Activated CD4-positive, alpha-beta T cell treated with anti-CD3 and anti-CD28 coated beads, Interleukin-2, amount 50 U/mL, for 4 hours (primary cell): ENCODE measurements around the gene CEP128.

Experiments used
- DNase-seq, 2 experiments: peaks; one replicate each; pipeline ENCODE4 v3.0.0-alpha.2; 2020

The CEP128 gene

GRCh38 chr14:80768646-80769045 lies 172.9 kb downstream of the CEP128 start:
- DNase-seq: no peak

DNA sequence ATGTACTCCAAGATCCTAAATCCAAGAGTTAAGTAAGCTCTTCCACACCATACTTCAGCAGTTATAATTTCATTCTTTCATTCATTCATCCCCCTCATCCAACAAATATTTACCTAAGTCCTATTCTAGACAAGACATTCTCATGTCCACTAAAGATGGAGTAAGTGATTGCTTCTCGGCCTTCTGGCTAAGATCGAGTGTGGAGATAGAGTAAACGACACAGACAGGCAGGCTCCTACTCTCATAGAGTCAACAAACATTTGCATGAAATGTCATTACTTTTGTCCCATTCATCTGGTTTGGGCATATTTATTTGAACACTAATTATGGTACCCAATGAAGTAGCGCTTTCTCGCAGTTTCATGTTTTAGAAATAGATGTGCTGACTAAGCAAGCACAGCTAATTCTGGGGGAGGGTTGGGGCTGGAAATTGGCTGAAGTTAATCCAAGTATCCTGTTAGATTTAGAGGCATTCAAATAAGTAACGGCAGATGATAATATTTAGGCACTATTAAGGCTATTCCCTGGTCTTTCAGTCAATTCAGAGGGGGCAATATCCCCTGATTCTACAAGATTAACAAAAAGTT lies 176.5 kb downstream of the CEP128 start:
- no peak for DNase-seq

DNA sequence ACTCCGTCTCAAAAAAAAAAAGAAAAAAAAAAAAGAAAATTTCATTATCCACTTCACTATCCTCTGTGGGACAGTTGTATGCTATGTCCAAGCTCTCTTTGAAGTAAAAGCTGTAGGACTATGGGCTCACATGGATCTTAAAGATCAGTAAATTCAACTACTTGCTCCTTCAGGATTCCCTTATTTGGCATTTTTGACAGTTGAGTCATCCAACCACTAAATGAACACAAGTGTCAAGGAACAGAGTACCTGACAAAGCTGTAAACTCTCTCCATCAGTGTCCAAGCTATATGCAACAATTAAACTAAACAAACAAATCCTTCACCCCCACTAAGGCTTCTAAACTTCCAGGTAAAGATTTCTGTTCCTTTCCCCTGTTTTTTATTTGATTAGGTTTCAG lies 177.0 kb downstream of the CEP128 start:
- DNase-seq: no peak

GRCh38 chr14:80762641-80763228 lies 178.8 kb downstream of the CEP128 start:
- DNase-seq: no peak

- DNase-seq: no peak
Observed at GRCh38 chr14:80754696-80755095, 186.8 kb downstream of the CEP128 start.

- no peak for DNase-seq
Observed at GRCh38 chr14:80751285-80751684, 190.3 kb downstream of the CEP128 start.

GRCh38 chr14:80726211-80726610 lies 215.3 kb downstream of the CEP128 start:
- DNase-seq: no peak

GRCh38 chr14:80718940-80719339 lies 222.6 kb downstream of the CEP128 start:
- DNase-seq: no peak

DNA sequence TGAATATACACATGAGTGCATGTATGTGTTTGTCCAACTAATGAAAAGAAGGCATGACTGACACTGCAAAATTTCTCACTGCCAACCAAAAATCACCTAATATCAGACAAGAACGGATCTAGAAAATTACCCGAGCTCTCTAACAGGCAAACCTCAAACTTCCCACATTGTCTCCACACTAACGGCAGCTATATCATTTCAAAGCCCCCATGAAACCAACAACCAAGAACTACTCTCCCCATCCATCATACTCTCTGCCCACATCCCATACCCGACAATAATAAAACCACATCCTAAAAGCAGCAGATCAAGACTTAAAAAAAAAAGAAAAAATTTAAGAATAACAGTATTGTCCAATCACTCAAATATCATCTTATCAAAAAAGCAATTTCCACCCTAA lies 227.1 kb downstream of the CEP128 start:
- DNase-seq: no peak

- DNase-seq: no peak
Observed at GRCh38 chr14:80713076-80713850, 228.3 kb downstream of the CEP128 start.

GRCh38 chr14:80705241-80705980 lies 236.1 kb downstream of the CEP128 start:
- DNase-seq: no peak

DNA sequence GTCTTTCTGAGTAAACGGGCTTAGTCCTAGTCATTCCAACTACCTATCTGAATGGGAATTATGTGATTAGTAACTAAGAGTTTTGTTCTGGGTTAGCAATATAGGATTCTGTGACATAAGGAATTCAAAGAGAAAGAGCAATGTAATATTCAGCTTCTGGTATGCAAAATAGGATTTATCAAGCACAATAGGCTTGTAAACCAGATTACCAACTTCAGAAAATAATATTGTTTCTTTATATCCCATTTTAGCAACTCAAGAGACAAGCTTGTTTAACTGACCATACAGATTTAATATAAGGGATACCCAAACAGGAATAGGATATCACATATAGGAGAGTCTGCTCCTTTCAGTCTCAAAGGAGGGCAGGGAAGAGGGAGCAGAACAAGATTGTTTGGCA lies 240.9 kb downstream of the CEP128 start:
- no peak for DNase-seq

DNA sequence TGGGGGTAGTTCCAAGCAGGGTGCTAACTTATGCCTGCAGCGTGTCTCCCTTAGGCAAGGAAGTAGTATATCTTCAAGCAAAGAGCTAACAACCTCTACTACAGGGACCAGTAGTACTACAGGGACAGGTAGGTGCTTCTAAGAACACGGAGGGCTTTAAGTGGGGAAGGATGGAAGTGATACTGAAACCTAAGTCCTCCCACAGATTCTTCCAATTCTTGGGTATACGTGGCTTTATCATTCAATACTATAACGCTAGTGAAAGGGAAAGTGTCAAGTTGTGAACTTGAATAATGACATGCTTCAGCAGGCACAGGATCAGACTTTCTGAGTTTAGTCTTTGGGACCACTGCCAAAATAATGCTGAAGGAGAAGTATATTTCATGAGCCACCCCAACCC lies 241.7 kb downstream of the CEP128 start:
- no peak for DNase-seq

GRCh38 chr14:80698974-80699373 lies 242.6 kb downstream of the CEP128 start:
- DNase-seq: no peak

DNA sequence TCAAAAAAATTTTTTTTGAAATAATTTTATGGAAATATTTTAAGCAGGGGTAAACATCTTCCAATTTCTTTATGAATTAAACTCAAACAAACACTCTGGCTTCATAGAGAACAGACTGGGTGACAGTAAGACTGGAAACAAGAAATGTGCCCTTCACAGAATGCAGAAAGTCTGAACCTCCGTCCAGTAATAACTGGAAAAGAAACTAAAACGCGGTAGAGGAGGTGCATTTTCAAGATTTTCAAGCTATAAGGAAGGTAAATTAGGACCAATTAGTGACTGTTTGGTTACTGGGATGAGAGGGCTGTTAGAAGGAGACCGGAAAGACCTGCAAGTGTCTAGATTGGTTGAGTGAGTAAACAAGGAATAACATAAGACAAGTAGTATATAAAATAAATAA lies 245.7 kb downstream of the CEP128 start:
- DNase-seq: no peak

DNA sequence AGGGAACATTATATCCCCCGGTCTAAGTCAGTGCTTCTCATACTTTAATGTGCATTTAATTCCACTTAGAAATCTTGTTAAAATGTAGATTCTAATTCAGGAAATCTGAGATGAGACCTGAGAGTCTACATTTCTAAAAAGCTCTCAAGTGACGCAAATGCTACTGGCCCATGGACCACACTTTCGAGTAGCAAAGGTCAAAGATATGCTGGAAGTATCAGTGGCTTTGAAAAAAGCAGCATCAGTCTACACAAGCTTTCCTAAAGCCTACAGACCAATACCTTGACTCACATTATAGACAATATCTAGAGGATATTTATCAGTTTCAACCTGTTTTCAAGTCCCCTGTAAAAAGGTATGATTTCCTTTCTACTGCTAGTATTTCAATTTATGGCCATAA lies 248.6 kb downstream of the CEP128 start:
- DNase-seq: no peak

- no peak for DNase-seq
Observed at GRCh38 chr14:80681651-80682050, 259.9 kb downstream of the CEP128 start.

- no peak for DNase-seq
Observed at GRCh38 chr14:80679273-80679672, 262.3 kb downstream of the CEP128 start.

DNA sequence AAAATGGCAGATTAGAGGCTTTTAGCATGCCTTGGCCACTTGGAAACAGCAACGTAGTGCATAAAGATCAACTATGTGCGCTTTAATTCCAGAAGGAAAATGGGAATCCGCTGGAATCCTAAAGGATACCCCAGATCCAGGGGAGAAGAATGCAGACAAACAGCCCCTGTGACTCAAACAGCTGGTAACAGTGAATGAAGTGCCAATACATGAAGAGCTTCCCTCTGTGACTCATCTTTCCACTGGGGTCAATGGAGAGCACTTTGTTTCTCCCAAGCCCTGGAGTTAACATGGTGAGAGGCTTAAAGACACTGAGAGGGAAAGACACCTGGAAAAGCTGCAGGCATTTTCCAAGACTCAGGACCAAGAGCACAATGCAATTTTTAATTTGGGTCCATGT lies 263.1 kb downstream of the CEP128 start:
- DNase-seq: no peak

DNA sequence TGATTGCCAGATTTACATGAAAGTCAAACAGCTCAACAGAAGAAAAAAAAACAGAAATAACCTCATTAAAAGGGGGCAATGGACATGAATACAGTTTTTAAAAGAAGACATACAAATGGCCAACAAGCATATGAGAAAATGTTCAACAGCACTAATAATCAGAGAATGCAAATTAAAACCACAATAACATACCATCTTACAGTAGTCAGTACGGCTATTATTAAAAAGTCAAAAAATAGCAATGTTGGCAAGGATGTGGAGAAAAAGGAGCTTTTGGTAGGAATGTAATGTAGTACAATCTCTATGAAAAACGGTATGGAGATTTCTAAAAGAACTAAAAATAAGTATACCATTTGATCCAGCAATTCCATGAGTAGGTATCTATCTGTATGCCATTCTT lies 272.1 kb downstream of the CEP128 start:
- no peak for DNase-seq

- no peak for DNase-seq
Observed at GRCh38 chr14:80664576-80664975, 277.0 kb downstream of the CEP128 start.

DNA sequence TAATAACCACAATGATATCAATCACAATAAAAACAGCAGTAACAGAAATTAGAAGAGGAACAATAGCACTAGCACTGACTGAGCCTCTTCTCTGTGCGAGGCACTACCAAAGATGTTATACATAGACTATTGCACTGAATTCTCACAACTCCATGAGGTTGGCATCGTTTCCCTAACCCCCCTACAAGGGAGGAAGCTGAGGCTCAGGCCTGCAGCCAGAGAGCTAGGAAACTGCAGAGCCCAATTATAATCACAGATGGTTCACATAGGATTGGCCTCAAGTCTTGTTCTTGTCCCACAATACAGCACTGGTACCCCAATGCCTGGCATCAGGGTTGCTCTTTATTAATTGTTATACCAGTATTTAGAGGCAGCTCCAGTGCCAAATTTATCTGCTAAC lies 278.0 kb downstream of the CEP128 start:
- no peak for DNase-seq

DNA sequence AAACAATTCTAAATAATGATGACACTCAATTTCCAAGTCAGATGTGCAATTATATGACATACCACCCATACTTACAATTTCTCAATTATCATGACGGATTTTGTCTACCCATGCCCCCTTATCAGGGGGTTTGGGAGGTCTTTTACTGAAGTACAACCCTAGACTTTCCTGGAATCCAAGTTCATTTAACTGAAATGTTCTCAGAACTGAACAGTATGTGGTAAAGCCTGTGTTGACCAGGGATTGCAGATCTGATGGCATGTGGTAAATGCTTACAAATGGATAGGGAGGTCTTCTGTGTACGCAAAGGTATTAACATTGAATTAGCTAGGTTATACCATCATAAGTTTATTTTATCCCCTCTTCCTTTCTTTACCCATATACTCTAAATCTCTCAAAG lies 281.8 kb downstream of the CEP128 start:
- DNase-seq: no peak

GRCh38 chr14:80658733-80659132 lies 282.8 kb downstream of the CEP128 start:
- DNase-seq: no peak
